Psoas muscle (tissue), 8 donors: Measurements from ENCODE around the gene YARS1. TPM values are rescaled to one million over a fixed set of nuclear protein-coding genes. Genes with fewer than 3 reads are reported as not detected.

ENCODE experiments used
- ATAC-seq, 4 donors: fragments of 200-7000 bp; cut with Tn5 transposase; one replicate each; pipeline ENCODE4 v1.9.1; 2020; ENCODE audit warnings: moderate library complexity in 3 of 4, mild to moderate bottlenecking in 2 of 4
- DNase-seq, 2 donors: peaks; one replicate each; pipeline ENCODE4 v3.0.0-alpha.2; 2020
- H3K27ac ChIP-seq: fragments of 200-600 bp; one replicate; pipeline ENCODE4 v1.8.0; 2022
- H3K27me3 ChIP-seq, 3 donors: fragments of 200-600 bp in 1 of 3; one replicate each; pipeline versions ENCODE4 v1.6.1 to v1.8.0; 2013 to 2022; ENCODE audit warnings: low read length in 2 of 3, mild to moderate bottlenecking in 2 of 3, moderate library complexity in 1 of 3; ENCODE audit not compliant: insufficient read depth in 3 of 3
- H3K36me3 ChIP-seq, 2 donors: fragments of 200-600 bp in 1 of 2; one replicate each; pipeline versions ENCODE4 v1.6.1 to v1.8.0; 2013 to 2022; ENCODE audit warnings: low read depth in 1 of 2, mild to moderate bottlenecking in 1 of 2, moderate library complexity in 1 of 2; ENCODE audit not compliant: insufficient read depth in 1 of 2
- H3K4me1 ChIP-seq: fragments of 200-600 bp; one replicate; pipeline ENCODE4 v1.8.0; 2022
- H3K4me3 ChIP-seq: fragments of 200-600 bp; one replicate; pipeline ENCODE4 v1.8.0; 2022; ENCODE audit warnings: mild to moderate bottlenecking
- H3K9me3 ChIP-seq: fragments of 200-600 bp; one replicate; pipeline ENCODE4 v1.8.0; 2022
- CTCF ChIP-seq: fragments of 200-600 bp; IDR thresholded peaks from one replicate; pipeline ENCODE4 v1.8.0; 2022; ENCODE audit warnings: antibody characterized with exemption
- WGBS, 3 donors: extraction: QIAGEN DNeasy Blood & Tissue Kit; methylation state at CpG; one replicate each; pipeline versions ENCODE4 v1.1.6 to v1.1.7; 2013; 5-methylcytosine and 5-hydroxymethylcytosine counted together
- intact Hi-C, 2 donors: fragments of 100-400 bp; cut with DNase I; formaldehyde crosslinking; loops; one replicate each; pipeline versions ENCODE4 v1.11.0 to v1.14.2; 2022
- polyA plus RNA-seq, 3 donors: library from polyadenylated mRNA; stranded (reverse); fragments of 200-250 nt; gene quantifications; one replicate each; pipeline ENCODE4 v1.2.3, GENCODE V29; 2013
- total RNA-seq, 4 donors: library from RNA; stranded (reverse); fragmentation: NEBNext Ultra II Directional in 2 of 4; extraction: Animal tissue kit (Norgen Biotek cat#: 25700) in 2 of 4; gene quantifications; one replicate each; pipeline versions ENCODE4 v1.2.1 to v1.2.4, GENCODE V29; 2021 to 2023
- donor health status: healthy with polysubstance abuse.
- donor health status: DM: no; HTN: no; CAD: no; lungs with moderate emphysema.
- donor health status: Bipolar disorder and iron deficiency.
- donor health status: healthy.
- donor health status: DM: yes; HTN: yes; CAD: no.
- donor health status: DM: no; HTN: no; CAD: no.
- donor health status: DM: no; HTN: no; CAD: no.
- donor health status: DM: yes; HTN: yes; CAD: no.

The YARS1 gene
- total and polyA plus RNA-seq, 7 donors, result 36.9 to 114 (median 80.9) TPM

- peaks cover 27% of the 10 kb centered on the region for H3K4me1 ChIP-seq
- DNase-seq (no peak), ATAC-seq (no peak)
- 72 to 81% (median 76%) methylated on average over 4 of the region's 4 CpGs for WGBS, 3 donors
- no peaks in the 10 kb centered on the region for H3K9me3 ChIP-seq
- H3K36me3 ChIP-seq, result peaks cover 0 to 27% of the 10 kb centered on the region in 2 donors
- no peak for TF ChIP-seq CTCF
- H3K27me3 ChIP-seq, result no peaks in the 10 kb centered on the region
- H3K27ac ChIP-seq, result no peak overlapping the region
- intact Hi-C loops, result no loop called here
- no peak overlapping the region for H3K4me3 ChIP-seq
These were observed 46.2 kb upstream of the YARS1 start for GRCh38 chr1:32863218-32863880.

- intact Hi-C loops, result no loop called here
- DNase-seq, result no peak
- Histone ChIP-seq H3K27ac (no peak overlapping the region), H3K36me3 (peaks cover 0 to 40% of the 10 kb centered on the region in 2 donors), H3K4me1 (peaks cover 27% of the 10 kb centered on the region), H3K4me3 (no peak overlapping the region), H3K27me3 (no peaks in the 10 kb centered on the region), H3K9me3 (no peaks in the 10 kb centered on the region)
- no peak for TF ChIP-seq CTCF
- no peak for ATAC-seq
- 63 to 71% (median 67%) methylated on average over 3 of the region's 3 CpGs for WGBS, 3 donors
These were observed 44.9 kb upstream of the YARS1 start for GRCh38 chr1:32861904-32862695.

- no peak for ATAC-seq
- no peaks in the 10 kb centered on the region for H3K9me3 ChIP-seq
- H3K27me3 ChIP-seq, result no peaks in the 10 kb centered on the region
- intact Hi-C loops, result no loop called here
- peaks cover 0 to 55% of the 10 kb centered on the region in 2 donors for H3K36me3 ChIP-seq
- H3K4me1 ChIP-seq, result peaks cover 21% of the 10 kb centered on the region
- H3K27ac ChIP-seq, result no peak overlapping the region
- H3K4me3 ChIP-seq, result no peak overlapping the region
- no peak for TF ChIP-seq CTCF
- DNase-seq, result no peak
These were observed 43.4 kb upstream of the YARS1 start for GRCh38 chr1:32860566-32860965.

GRCh38 chr1:32859915-32860314 lies 42.8 kb upstream of the YARS1 start:
- WGBS, 3 donors, result 29 to 38% (median 30%) methylated on average over 2 of the region's 2 CpGs
- H3K36me3 ChIP-seq, result peaks cover 0 to 62% of the 10 kb centered on the region in 2 donors
- peak; percentile 43 to 80 (median 62) for ATAC-seq

More at GRCh38 chr1:32859915-32860314, 42.8 kb upstream of the YARS1 start:
- DNase-seq, result no peak
- Histone ChIP-seq H3K27me3 (no peaks in the 10 kb centered on the region), H3K27ac (peak overlapping the region; percentile 31), H3K9me3 (no peaks in the 10 kb centered on the region), H3K4me1 (peaks cover 18% of the 10 kb centered on the region), H3K4me3 (no peak overlapping the region)
- no peak for TF ChIP-seq CTCF
- intact Hi-C loops, result no loop called here
